ENCODE results near the gene ZNF438.

DNA sequence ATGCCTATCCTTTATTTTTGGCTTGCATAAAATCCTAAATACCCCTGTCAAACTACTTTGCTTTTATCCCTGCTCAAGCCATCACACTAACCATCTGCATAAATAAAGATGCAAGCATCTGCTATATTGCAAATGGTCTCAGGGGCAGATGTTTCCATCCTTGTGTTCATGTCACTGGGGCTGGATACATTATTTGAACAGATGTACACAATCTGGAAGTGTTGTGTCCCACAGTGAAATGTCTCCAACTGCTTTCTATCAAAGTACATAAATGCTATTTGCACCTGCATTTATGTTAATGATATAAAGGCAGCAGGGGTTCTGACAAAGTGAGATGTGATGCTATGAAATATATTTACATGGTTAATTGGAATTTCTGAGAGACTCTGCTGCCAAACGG is 163.1 kb downstream of the ZNF438 start:
- no peak for TF ChIP-seq POLR2A (IDR thresholded peaks at IDR 0.05)
- TF ChIP-seq, protein P1, sequence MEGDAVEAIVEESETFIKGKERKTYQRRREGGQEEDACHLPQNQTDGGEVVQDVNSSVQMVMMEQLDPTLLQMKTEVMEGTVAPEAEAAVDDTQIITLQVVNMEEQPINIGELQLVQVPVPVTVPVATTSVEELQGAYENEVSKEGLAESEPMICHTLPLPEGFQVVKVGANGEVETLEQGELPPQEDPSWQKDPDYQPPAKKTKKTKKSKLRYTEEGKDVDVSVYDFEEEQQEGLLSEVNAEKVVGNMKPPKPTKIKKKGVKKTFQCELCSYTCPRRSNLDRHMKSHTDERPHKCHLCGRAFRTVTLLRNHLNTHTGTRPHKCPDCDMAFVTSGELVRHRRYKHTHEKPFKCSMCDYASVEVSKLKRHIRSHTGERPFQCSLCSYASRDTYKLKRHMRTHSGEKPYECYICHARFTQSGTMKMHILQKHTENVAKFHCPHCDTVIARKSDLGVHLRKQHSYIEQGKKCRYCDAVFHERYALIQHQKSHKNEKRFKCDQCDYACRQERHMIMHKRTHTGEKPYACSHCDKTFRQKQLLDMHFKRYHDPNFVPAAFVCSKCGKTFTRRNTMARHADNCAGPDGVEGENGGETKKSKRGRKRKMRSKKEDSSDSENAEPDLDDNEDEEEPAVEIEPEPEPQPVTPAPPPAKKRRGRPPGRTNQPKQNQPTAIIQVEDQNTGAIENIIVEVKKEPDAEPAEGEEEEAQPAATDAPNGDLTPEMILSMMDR (IDR thresholded peaks at IDR 0.05): no peak

All from Peyer's patch (tissue), 4 donors.